Lung (tissue), 12 donors: ENCODE data around the gene OPRL1. TPM values are rescaled to one million over a fixed set of nuclear protein-coding genes. Genes with fewer than 3 reads are reported as not detected.

Experiments used
- ATAC-seq: fragments of 200-7000 bp; cut with Tn5 transposase; one replicate; pipeline ENCODE4 v1.9.1; 2020; ENCODE audit warnings: moderate number of reproducible peaks; ENCODE audit not compliant: insufficient read depth, low FRiP score
- DNase-seq, 3 donors: peaks; one replicate each; pipeline ENCODE4 v3.0.0-alpha.2; 2013 to 2017
- H3K27ac ChIP-seq, 2 donors: one replicate each; pipeline ENCODE4 v1.5.1; 2013; ENCODE audit warnings: mild to moderate bottlenecking in 2 of 2, moderate library complexity in 2 of 2, control low read depth in 1 of 2, inconsistent platforms in 1 of 2, low read depth in 1 of 2, low read length in 1 of 2
- H3K27me3 ChIP-seq, 3 donors: one replicate each; pipeline ENCODE4 v1.5.1; 2013; ENCODE audit warnings: low read length in 2 of 3; ENCODE audit not compliant: control insufficient read depth in 3 of 3, insufficient read depth in 3 of 3
- H3K36me3 ChIP-seq, 4 donors: one replicate each; pipeline ENCODE4 v1.5.1; 2013; ENCODE audit warnings: low read length in 4 of 4, mild to moderate bottlenecking in 1 of 4, moderate library complexity in 1 of 4; ENCODE audit not compliant: control insufficient read depth in 4 of 4, insufficient read depth in 4 of 4
- H3K4me1 ChIP-seq, 5 donors: one replicate each; pipeline ENCODE4 v1.5.1; 2013; ENCODE audit warnings: low read length in 5 of 5, mild to moderate bottlenecking in 2 of 5, moderate library complexity in 1 of 5; ENCODE audit not compliant: control insufficient read depth in 5 of 5, insufficient read depth in 5 of 5
- H3K4me3 ChIP-seq: one replicate; pipeline ENCODE4 v1.5.1; 2013; ENCODE audit warnings: mild to moderate bottlenecking, control low read depth, moderate library complexity
- H3K9ac ChIP-seq, 2 donors: one replicate each; pipeline ENCODE4 v1.5.1; 2013; ENCODE audit warnings: low read length in 2 of 2, control low read depth in 1 of 2; ENCODE audit not compliant: insufficient read depth in 1 of 2
- H3K9me3 ChIP-seq, 4 donors: one replicate each; pipeline ENCODE4 v1.5.1; 2013; ENCODE audit warnings: low read length in 3 of 4, mild to moderate bottlenecking in 1 of 4, moderate library complexity in 1 of 4; ENCODE audit not compliant: control insufficient read depth in 4 of 4, insufficient read depth in 3 of 4
- WGBS, 2 donors: extraction: QIAGEN DNeasy Blood & Tissue Kit; methylation state at CpG; one replicate each; pipeline ENCODE4 v1.1.7; 2013; 5-methylcytosine and 5-hydroxymethylcytosine counted together
- polyA plus RNA-seq, 2 donors: library from polyadenylated mRNA; stranded (reverse); fragments of 200-250 nt; gene quantifications; one replicate each; pipeline ENCODE4 v1.2.1, GENCODE V29; 2013
- total RNA-seq, 2 donors: library from RNA; depleted of rRNA in 1 of 2; stranded (reverse); fragments of >200 nt in 1 of 2; gene quantifications; one replicate each; pipeline ENCODE4 v1.2.1, GENCODE V29; 2014 to 2021
- TF ChIP-seq, protein P1 (sequence below): IDR thresholded peaks from 2 replicates; pipeline ENCODE4 v1.5.1; 2012; ENCODE audit warnings: mild to moderate bottlenecking; ENCODE audit errors: control extremely low read depth, extremely low read depth
- donor health status: control.
- donor health status: control.
- donor health status: Bipolar disorder and iron deficiency.
- donor health status: healthy.
- donor health status: DM: yes; HTN: yes; CAD: no.

OPRL1 gene
- total and polyA plus RNA-seq, 4 donors, result 0.45 to 3.1 (median 2.1) TPM

DNA sequence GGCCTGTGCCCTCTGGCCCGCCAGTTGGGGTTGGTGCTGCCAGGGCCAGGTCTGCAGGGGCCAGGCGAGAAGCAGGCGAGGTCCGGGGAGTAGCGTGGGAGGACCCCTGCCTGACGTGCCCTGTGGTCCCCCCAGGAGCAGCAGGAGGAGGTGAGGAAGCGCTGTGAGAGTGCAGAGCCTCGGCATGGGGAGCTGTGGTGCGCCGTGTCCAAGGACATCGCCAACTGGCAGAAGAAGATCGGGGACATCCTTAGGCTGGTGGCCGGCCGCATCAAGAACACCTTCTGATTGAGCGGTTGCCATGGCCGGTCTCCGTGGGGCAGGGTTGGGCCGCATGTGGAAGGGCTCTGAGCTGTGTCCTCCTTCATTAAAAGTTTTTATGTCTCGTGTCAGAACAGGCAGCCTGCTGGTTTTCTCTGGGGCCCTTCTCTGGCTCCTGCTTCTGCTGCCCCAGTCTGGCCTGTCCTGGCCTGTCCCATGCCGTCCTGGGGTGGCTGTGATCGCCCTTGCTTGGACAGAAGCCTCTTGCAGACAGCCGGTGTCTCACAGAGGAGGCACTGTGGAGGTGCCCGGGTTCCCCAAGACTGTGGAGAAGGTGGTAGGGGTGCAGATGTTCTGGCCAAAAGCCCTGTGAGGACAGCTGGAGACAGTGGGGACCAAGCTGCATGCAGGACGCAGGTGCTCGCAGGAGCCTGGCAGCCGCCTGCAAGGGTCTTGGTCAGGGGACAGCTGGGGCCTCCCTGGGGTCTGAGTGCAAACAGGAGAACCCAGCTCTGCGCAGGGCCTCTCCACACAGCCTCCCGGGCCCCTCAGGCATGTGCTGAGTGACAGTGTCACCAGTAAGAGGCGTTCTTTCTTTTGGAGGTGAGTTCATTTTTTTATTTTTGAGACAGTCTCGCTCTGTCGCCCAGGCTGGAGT is 46.9 kb upstream of the OPRL1 start:
- ATAC-seq (no peak), DNase-seq (no peak)
- Histone ChIP-seq H3K27me3 (peaks cover 0 to 10% (median 3%) of the 10 kb centered on the region in 3 donors), H3K4me3 (no peak overlapping the region), H3K4me1 (peaks cover 0 to 3% (median 0%) of the 10 kb centered on the region in 5 donors), H3K9me3 (no peaks in the 10 kb centered on the region), H3K27ac (no peak overlapping the region), H3K9ac (no peak overlapping the region), H3K36me3 (peaks cover 10 to 55% (median 22%) of the 10 kb centered on the region in 4 donors)
- TF ChIP-seq, protein P1, sequence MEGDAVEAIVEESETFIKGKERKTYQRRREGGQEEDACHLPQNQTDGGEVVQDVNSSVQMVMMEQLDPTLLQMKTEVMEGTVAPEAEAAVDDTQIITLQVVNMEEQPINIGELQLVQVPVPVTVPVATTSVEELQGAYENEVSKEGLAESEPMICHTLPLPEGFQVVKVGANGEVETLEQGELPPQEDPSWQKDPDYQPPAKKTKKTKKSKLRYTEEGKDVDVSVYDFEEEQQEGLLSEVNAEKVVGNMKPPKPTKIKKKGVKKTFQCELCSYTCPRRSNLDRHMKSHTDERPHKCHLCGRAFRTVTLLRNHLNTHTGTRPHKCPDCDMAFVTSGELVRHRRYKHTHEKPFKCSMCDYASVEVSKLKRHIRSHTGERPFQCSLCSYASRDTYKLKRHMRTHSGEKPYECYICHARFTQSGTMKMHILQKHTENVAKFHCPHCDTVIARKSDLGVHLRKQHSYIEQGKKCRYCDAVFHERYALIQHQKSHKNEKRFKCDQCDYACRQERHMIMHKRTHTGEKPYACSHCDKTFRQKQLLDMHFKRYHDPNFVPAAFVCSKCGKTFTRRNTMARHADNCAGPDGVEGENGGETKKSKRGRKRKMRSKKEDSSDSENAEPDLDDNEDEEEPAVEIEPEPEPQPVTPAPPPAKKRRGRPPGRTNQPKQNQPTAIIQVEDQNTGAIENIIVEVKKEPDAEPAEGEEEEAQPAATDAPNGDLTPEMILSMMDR, result no peak
- 93% methylated on average over 31 of the region's 31 CpGs for WGBS, 2 donors

DNA sequence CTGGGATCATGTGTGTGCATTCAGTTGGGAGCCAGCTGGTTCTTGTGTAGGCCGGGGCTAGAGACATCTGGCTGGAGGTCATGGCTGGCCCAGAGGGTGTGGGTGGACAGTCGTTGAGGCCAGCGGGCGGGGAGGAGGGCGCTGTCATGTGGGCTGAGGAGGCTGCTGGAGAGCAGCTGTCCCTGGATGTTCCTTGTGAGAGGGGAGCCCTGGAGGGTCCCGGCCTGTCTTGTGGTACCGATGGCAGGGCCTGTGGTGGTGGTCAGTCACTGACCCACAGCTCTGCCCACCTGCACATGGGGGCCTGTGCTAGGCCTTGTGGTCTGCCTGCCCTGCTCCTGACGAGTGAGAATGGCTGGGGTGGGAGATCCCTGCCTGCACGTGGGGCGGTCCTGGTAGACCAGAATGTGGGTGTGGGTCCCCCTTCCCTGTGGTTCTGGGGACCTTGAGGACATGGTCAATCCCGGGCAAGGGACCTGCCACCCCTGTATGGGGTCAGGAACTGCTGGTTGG is 45.8 kb upstream of the OPRL1 start:
- 79 to 92% methylated on average over 11 of the region's 11 CpGs for WGBS, 2 donors
- peaks cover 0 to 10% (median 5%) of the 10 kb centered on the region in 3 donors for H3K27me3 ChIP-seq
- H3K36me3 ChIP-seq, result peaks cover 8 to 47% (median 18%) of the 10 kb centered on the region in 4 donors
- H3K27ac ChIP-seq, result no peak overlapping the region
- ATAC-seq (no peak), DNase-seq (no peak)
- H3K9ac ChIP-seq, result no peak overlapping the region
- H3K9me3 ChIP-seq, result no peaks in the 10 kb centered on the region
- no peak overlapping the region for H3K4me3 ChIP-seq
- TF ChIP-seq, protein P1, result no peak
- H3K4me1 ChIP-seq, result peaks cover 0 to 7% (median under 1%) of the 10 kb centered on the region in 5 donors

DNA sequence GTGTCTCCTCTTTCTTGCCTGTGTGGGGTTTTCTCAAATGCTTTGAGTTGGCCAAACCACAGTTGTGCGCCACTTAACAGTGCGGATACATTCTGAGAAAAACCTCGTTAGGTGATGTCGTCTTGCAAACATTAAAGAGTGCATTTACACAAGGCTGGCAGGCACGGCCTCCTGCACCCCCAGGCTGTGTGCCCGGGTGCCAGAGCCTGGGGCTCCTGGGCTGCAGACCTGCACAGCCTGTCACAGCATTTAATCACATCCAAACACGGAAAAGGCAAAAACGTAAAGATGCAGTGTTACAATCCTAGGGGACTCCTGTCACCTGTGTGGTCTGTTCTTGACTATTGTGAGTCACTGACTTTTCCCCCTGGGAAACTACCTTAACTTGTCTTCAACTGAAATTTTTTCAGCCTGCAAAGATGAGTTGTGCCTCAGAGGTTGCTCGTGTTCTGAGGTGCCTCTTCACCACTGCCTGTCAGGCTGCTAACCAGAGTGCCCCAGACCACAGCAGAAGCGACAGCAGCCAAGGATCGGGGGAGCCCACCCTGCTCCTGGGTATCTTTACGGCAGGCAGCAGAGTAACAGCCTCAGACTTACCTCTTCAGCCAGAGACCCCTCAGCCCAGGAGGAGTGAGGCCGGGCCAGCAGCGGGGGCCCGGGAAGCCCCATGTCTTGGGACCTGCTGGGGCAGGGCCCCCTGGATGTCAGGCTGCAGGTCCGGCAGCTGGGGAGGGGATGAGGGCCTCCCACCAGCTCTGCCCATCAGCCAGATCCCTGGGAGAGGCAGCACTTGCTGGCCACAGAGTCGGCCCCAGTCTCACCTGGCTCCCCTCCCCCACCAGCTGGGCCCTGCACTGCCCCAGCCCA is 44.6 kb upstream of the OPRL1 start:
- no peak overlapping the region for H3K27ac ChIP-seq
- 81 to 87% methylated on average over 17 of the region's 17 CpGs for WGBS, 2 donors
- no peaks in the 10 kb centered on the region for H3K9me3 ChIP-seq
- H3K36me3 ChIP-seq, result peaks cover 7 to 35% (median 14%) of the 10 kb centered on the region in 4 donors
- H3K4me3 ChIP-seq, result no peak overlapping the region
- peaks cover 0 to 16% (median 5%) of the 10 kb centered on the region in 3 donors for H3K27me3 ChIP-seq
- TF ChIP-seq, protein P1, result no peak
- no peak for ATAC-seq
- H3K4me1 ChIP-seq, result peaks cover 0 to 12% (median 8%) of the 10 kb centered on the region in 5 donors
- H3K9ac ChIP-seq, result no peak overlapping the region
- no peak for DNase-seq
